AG04450 (cell line): ENCODE results near the gene CACNA1D. TPM values are rescaled to one million over a fixed set of nuclear protein-coding genes. Genes with fewer than 3 reads are reported as not detected.
"Not testable (repeated sequence)": the region's sequence is repeated elsewhere in the genome, so short reads cannot be mapped to it uniquely, and the experiment has no call there.

Source experiments
- CTCF ChIA-PET: fragments of 300-600, 350-600 bp; formaldehyde crosslinking; extraction: SDS; loops from one replicate; lab custom pipeline; 2022; ENCODE audit warnings: antibody characterized with exemption, inconsistent platforms; lab: Charles Lee
- POLR2A ChIA-PET: fragments of 350-600 bp; formaldehyde crosslinking; extraction: SDS; loops from one replicate; lab custom pipeline; 2021; ENCODE audit warnings: antibody characterized with exemption, inconsistent platforms; lab: Yijun Ruan, JAX
- DNase-seq: peaks from one replicate; pipeline ENCODE4 v3.0.0-alpha.2; 2011; ENCODE audit warnings: low read depth, low spot score
- H3K27ac ChIP-seq: one replicate; pipeline ENCODE4 v1.5.1; 2012; ENCODE audit warnings: low read depth, low read length, control low read depth
- H3K27me3 ChIP-seq: one replicate; pipeline ENCODE4 v1.6.0; 2012; ENCODE audit warnings: low read length; ENCODE audit not compliant: control insufficient read depth, insufficient read depth
- H3K4me3 ChIP-seq: 2 replicates; pipeline ENCODE4 v1.5.1; 2011; ENCODE audit warnings: mild to moderate bottlenecking, low read depth, low read length, control low read depth
- H3K9me3 ChIP-seq: 2 replicates; pipeline ENCODE4 v1.5.1; 2012; ENCODE audit warnings: low read length; ENCODE audit not compliant: control insufficient read depth, insufficient read depth
- CTCF ChIP-seq: IDR thresholded peaks from 2 replicates; pipeline ENCODE4 v1.5.1; 2011; ENCODE audit warnings: low read depth, low read length, control low read depth, inconsistent platforms
- polyA plus RNA-seq: library from polyadenylated mRNA; depleted of rRNA; stranded (reverse); fragments of >200 nt; gene quantifications from 2 replicates; pipeline ENCODE4 v1.2.3, GENCODE V29; 2011

CACNA1D gene
- polyA plus RNA-seq, 1 experiment = 0.07 TPM

- POLR2A ChIA-PET = no interaction called here
- CTCF ChIA-PET = no interaction called here
- Histone ChIP-seq H3K27ac (no peak overlapping the region), H3K27me3 (no peaks in the 10 kb centered on the region), H3K9me3 (no peaks in the 10 kb centered on the region), H3K4me3 (no peak overlapping the region)
- no peak for TF ChIP-seq CTCF
- no peak for DNase-seq
Observed at GRCh38 chr3:53651927-53652326, 157.5 kb downstream of the CACNA1D start.

- Histone ChIP-seq H3K27me3 (no peaks in the 10 kb centered on the region), H3K9me3 (no peaks in the 10 kb centered on the region), H3K4me3 (no peak overlapping the region), H3K27ac (no peak overlapping the region)
- no peak for TF ChIP-seq CTCF
- DNase-seq = no peak
- ChIA-PET CTCF (interaction anchor here (0.9 kb wide), 1 partner anchor 52 kb away, joined by 3 read pairs; no protein-coding TSS in a partner anchor), POLR2A (no interaction called here)
Observed at GRCh38 chr3:53657651-53658050, 163.2 kb downstream of the CACNA1D start.

GRCh38 chr3:53658613-53659193 lies 164.3 kb downstream of the CACNA1D start:
- ChIA-PET CTCF (no interaction called here), POLR2A (no interaction called here)
- H3K9me3 ChIP-seq = no peaks in the 10 kb centered on the region
- DNase-seq = no peak
- no peak for TF ChIP-seq CTCF
- H3K27me3 ChIP-seq = no peaks in the 10 kb centered on the region
- H3K27ac ChIP-seq = no peak overlapping the region
- H3K4me3 ChIP-seq = no peak overlapping the region

GRCh38 chr3:53659996-53660395 lies 165.6 kb downstream of the CACNA1D start:
- TF ChIP-seq CTCF = no peak
- Histone ChIP-seq H3K9me3 (no peaks in the 10 kb centered on the region), H3K27ac (no peak overlapping the region), H3K4me3 (no peak overlapping the region), H3K27me3 (no peaks in the 10 kb centered on the region)
- POLR2A ChIA-PET = no interaction called here
- DNase-seq = no peak
- CTCF ChIA-PET = no interaction called here

- POLR2A ChIA-PET = no interaction called here
- CTCF ChIA-PET = no interaction called here
- TF ChIP-seq CTCF = no peak
Observed at GRCh38 chr3:53661480-53661879, 167.1 kb downstream of the CACNA1D start.

GRCh38 chr3:53664812-53665211 lies 170.4 kb downstream of the CACNA1D start:
- H3K27me3 ChIP-seq, H3K27ac ChIP-seq, DNase-seq, CTCF ChIA-PET, H3K9me3 ChIP-seq, H3K4me3 ChIP-seq, POLR2A ChIA-PET: not testable (repeated sequence)

More at GRCh38 chr3:53661480-53661879, 167.1 kb downstream of the CACNA1D start:
- no peak for DNase-seq
- Histone ChIP-seq H3K27me3 (no peaks in the 10 kb centered on the region), H3K4me3 (no peak overlapping the region), H3K9me3 (no peaks in the 10 kb centered on the region), H3K27ac (no peak overlapping the region)
